ENCODE measurements around the gene SUB1.
"Not testable (repeated sequence)": the region's sequence is repeated elsewhere in the genome, so short reads cannot be mapped to it uniquely, and the experiment has no call there.

The SUB1 gene

GRCh38 chr5:32621256-32621655 lies 35.9 kb downstream of the SUB1 start:
- DNase-seq (ENCODE audit: extremely low read depth, low read depth) = no peak
- no peak for TF ChIP-seq CTCF (IDR thresholded peaks at IDR 0.05; ENCODE audit: low read depth, low read length)

- no peak for TF ChIP-seq CTCF (IDR thresholded peaks at IDR 0.05; ENCODE audit: low read depth, low read length)
- no peak for DNase-seq (ENCODE audit: extremely low read depth, low read depth)
Measured at GRCh38 chr5:32625106-32625505, 39.7 kb downstream of the SUB1 start.

GRCh38 chr5:32625547-32625946 lies 40.2 kb downstream of the SUB1 start:
- DNase-seq (ENCODE audit: extremely low read depth, low read depth) = no peak
- no peak for TF ChIP-seq CTCF (IDR thresholded peaks at IDR 0.05; ENCODE audit: low read depth, low read length)

GRCh38 chr5:32627219-32627870 lies 42.0 kb downstream of the SUB1 start:
- DNase-seq (ENCODE audit: extremely low read depth, low read depth) = no peak
- TF ChIP-seq CTCF (IDR thresholded peaks at IDR 0.05; ENCODE audit: low read depth, low read length) = no peak

GRCh38 chr5:32628049-32628844 lies 42.9 kb downstream of the SUB1 start:
- no peak for TF ChIP-seq CTCF (IDR thresholded peaks at IDR 0.05; ENCODE audit: low read depth, low read length)
- DNase-seq (ENCODE audit: extremely low read depth, low read depth) = no peak

- no peak for DNase-seq (ENCODE audit: extremely low read depth, low read depth)
- TF ChIP-seq CTCF (IDR thresholded peaks at IDR 0.05; ENCODE audit: low read depth, low read length) = no peak
Measured at GRCh38 chr5:32630867-32631491, 45.6 kb downstream of the SUB1 start.

- DNase-seq (ENCODE audit: extremely low read depth, low read depth) = not testable (repeated sequence)
Measured at GRCh38 chr5:32633017-32633416, 47.7 kb downstream of the SUB1 start.

All from AG09319 (cell line).